ENCODE results near the gene STAB1.

The STAB1 gene

DNA sequence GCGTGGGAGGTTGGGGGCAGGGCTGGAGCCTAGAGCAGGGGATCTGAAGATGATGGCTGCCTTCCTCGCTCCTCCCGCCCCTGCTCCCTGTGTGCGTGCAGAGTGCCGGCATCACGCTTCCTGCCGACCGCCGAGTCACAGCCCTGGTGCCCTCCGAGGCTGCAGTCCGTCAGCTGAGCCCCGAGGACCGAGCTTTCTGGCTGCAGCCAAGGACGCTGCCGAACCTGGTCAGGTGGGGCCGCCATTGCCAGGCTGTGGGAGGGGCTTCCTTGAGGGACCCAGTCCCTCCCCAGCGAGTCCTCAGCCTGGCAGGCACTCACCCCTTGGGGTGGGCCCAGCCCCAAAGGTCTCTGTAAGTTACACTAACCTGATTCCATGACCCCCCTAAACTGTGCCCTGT is 17.6 kb downstream of the STAB1 start:
- Histone ChIP-seq H3K27me3 (ENCODE audit: control insufficient read depth, insufficient read depth, low read length) (no peaks in the 10 kb centered on the region), H3K36me3 (ENCODE audit: control insufficient read depth, insufficient read depth, low read length) (no peaks in the 10 kb centered on the region), H3K27ac (no peak overlapping the region), H3K79me2 (no peaks in the 10 kb centered on the region), H3K9me3 (ENCODE audit: control insufficient read depth, low read length) (no peaks in the 10 kb centered on the region), H3K4me2 (ENCODE audit: low read length) (no peak overlapping the region), H3K4me3 (ENCODE audit: low read depth, low read length) (no peak overlapping the region), H3K4me1 (no peaks in the 10 kb centered on the region), H2AFZ (no peak overlapping the region), H3K9ac (no peak overlapping the region)
- TF ChIP-seq, protein P1, sequence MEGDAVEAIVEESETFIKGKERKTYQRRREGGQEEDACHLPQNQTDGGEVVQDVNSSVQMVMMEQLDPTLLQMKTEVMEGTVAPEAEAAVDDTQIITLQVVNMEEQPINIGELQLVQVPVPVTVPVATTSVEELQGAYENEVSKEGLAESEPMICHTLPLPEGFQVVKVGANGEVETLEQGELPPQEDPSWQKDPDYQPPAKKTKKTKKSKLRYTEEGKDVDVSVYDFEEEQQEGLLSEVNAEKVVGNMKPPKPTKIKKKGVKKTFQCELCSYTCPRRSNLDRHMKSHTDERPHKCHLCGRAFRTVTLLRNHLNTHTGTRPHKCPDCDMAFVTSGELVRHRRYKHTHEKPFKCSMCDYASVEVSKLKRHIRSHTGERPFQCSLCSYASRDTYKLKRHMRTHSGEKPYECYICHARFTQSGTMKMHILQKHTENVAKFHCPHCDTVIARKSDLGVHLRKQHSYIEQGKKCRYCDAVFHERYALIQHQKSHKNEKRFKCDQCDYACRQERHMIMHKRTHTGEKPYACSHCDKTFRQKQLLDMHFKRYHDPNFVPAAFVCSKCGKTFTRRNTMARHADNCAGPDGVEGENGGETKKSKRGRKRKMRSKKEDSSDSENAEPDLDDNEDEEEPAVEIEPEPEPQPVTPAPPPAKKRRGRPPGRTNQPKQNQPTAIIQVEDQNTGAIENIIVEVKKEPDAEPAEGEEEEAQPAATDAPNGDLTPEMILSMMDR (IDR thresholded peaks at IDR 0.05) = no peak

- H3K27me3 ChIP-seq (ENCODE audit: control insufficient read depth, insufficient read depth, low read length) = no peaks in the 10 kb centered on the region
- no peaks in the 10 kb centered on the region for H3K79me2 ChIP-seq
- no peak overlapping the region for H3K9ac ChIP-seq
- TF ChIP-seq, protein P1 (IDR thresholded peaks at IDR 0.05) = no peak
- no peaks in the 10 kb centered on the region for H3K36me3 ChIP-seq (ENCODE audit: control insufficient read depth, insufficient read depth, low read length)
- H3K4me1 ChIP-seq = no peaks in the 10 kb centered on the region
- no peak overlapping the region for H3K4me3 ChIP-seq (ENCODE audit: low read depth, low read length)
- no peak overlapping the region for H3K4me2 ChIP-seq (ENCODE audit: low read length)
- H2AFZ ChIP-seq = no peak overlapping the region
- H3K27ac ChIP-seq = no peak overlapping the region
- H3K9me3 ChIP-seq (ENCODE audit: control insufficient read depth, low read length) = no peaks in the 10 kb centered on the region
Measured at GRCh38 chr3:52513281-52513680, 18.1 kb downstream of the STAB1 start.

DNA sequence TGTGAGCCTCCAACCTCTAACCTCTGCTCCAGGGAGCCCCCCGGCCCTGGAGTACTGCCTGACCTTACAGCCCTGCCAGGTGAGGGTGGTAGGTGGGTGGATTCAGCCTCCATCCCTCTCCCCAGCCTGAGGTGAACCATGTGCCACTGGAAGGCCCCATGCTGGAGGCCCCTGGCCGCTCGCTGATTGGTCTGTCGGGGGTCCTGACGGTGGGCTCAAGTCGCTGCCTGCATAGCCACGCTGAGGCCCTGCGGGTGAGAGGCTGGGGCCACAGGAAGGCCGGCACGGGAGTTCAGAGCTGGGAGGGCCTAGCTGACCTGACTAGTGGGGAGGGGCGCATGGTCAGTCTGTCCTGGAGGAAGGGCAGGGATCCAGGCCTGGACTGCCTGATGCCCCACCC is 19.4 kb downstream of the STAB1 start:
- Histone ChIP-seq H3K9ac (no peak overlapping the region), H3K4me2 (ENCODE audit: low read length) (no peak overlapping the region), H3K9me3 (ENCODE audit: control insufficient read depth, low read length) (no peaks in the 10 kb centered on the region), H3K27me3 (ENCODE audit: control insufficient read depth, insufficient read depth, low read length) (no peaks in the 10 kb centered on the region), H2AFZ (no peak overlapping the region), H3K27ac (no peak overlapping the region), H3K4me3 (ENCODE audit: low read depth, low read length) (no peak overlapping the region), H3K36me3 (ENCODE audit: control insufficient read depth, insufficient read depth, low read length) (no peaks in the 10 kb centered on the region), H3K4me1 (no peaks in the 10 kb centered on the region), H3K79me2 (no peaks in the 10 kb centered on the region)
- TF ChIP-seq, protein P1 (IDR thresholded peaks at IDR 0.05) = no peak

GRCh38 chr3:52515192-52515591 is 20.1 kb downstream of the STAB1 start:
- Histone ChIP-seq H3K27ac (no peak overlapping the region), H2AFZ (no peak overlapping the region), H3K4me3 (ENCODE audit: low read depth, low read length) (no peak overlapping the region), H3K9me3 (ENCODE audit: control insufficient read depth, low read length) (no peaks in the 10 kb centered on the region), H3K4me1 (no peaks in the 10 kb centered on the region), H3K79me2 (no peaks in the 10 kb centered on the region), H3K4me2 (ENCODE audit: low read length) (no peak overlapping the region), H3K9ac (no peak overlapping the region), H3K27me3 (ENCODE audit: control insufficient read depth, insufficient read depth, low read length) (no peaks in the 10 kb centered on the region), H3K36me3 (ENCODE audit: control insufficient read depth, insufficient read depth, low read length) (no peaks in the 10 kb centered on the region)
- TF ChIP-seq, protein P1 (IDR thresholded peaks at IDR 0.05) = no peak

DNA sequence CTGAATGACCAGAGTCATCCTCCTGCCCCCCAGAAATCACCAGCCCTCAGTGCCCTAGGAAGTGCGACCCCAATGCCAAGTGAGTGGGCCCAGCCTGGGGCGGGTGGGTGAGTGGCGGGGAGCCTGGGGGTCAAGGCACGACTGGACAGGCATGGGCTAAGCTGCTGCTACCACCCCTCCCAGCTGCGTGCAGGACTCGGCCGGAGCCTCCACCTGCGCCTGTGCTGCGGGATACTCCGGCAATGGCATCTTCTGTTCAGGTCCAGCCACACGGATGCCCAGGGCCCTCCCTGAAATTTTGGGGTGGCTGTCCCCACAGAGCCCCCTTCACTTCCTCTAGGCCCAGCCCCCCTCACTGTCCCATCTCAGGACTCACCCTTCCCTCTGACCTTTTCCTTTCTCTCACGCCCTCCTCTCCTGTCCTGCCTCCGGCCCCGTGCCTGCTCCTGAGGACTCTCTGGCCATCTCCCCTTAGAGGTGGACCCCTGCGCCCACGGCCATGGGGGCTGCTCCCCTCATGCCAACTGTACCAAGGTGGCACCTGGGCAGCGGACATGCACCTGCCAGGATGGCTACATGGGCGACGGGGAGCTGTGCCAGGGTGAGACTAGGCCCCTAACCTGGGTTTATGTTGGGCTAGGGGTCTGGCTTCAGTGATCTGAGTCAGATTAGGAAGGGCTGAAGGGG is 21.5 kb downstream of the STAB1 start:
- Histone ChIP-seq H3K4me1 (no peaks in the 10 kb centered on the region), H3K4me2 (ENCODE audit: low read length) (no peak overlapping the region), H3K27ac (no peak overlapping the region), H3K79me2 (no peaks in the 10 kb centered on the region), H3K27me3 (ENCODE audit: control insufficient read depth, insufficient read depth, low read length) (no peaks in the 10 kb centered on the region), H3K36me3 (ENCODE audit: control insufficient read depth, insufficient read depth, low read length) (no peaks in the 10 kb centered on the region), H3K4me3 (ENCODE audit: low read depth, low read length) (no peak overlapping the region), H3K9me3 (ENCODE audit: control insufficient read depth, low read length) (no peaks in the 10 kb centered on the region), H3K9ac (no peak overlapping the region), H2AFZ (no peak overlapping the region)
- TF ChIP-seq, protein P1 (IDR thresholded peaks at IDR 0.05) = no peak

Data from parathyroid adenoma (tissue), 2 donors.